Mesothelial cell of epicardium (in vitro differentiated cells): ENCODE measurements around the gene EPB41L4A. TPM values are rescaled to one million over a fixed set of nuclear protein-coding genes. Genes with fewer than 3 reads are reported as not detected.

Experiments
- DNase-seq, 2 experiments: peaks; one replicate each; pipeline ENCODE4 v3.0.0; 2021; ENCODE audit warnings: low spot score in 2 of 2; ENCODE audit not compliant: unreplicated experiment in 2 of 2
- H3K27ac Mint-ChIP-seq: 2 replicates; pipeline ENCODE4 v1.8.0; 2021; ENCODE audit warnings: mixed read lengths
- H3K27me3 Mint-ChIP-seq: 2 replicates; pipeline ENCODE4 v1.8.0; 2021; ENCODE audit warnings: low read depth, mixed read lengths
- H3K36me3 Mint-ChIP-seq: 2 replicates; pipeline ENCODE4 v1.8.0; 2021; ENCODE audit warnings: mixed read lengths
- H3K4me1 Mint-ChIP-seq: 2 replicates; pipeline ENCODE4 v1.8.0; 2021; ENCODE audit warnings: mixed read lengths
- H3K4me3 Mint-ChIP-seq: 2 replicates; pipeline ENCODE4 v1.8.0; 2021; ENCODE audit warnings: mild to moderate bottlenecking, moderate library complexity, mixed read lengths
- H3K9me3 Mint-ChIP-seq: 2 replicates; pipeline ENCODE4 v1.8.0; 2021; ENCODE audit warnings: mixed read lengths
- CTCF ChIP-seq: fragments of 200-600 bp; sonication (generic); IDR thresholded peaks from one replicate; pipeline ENCODE4 v1.5.0; 2021; ENCODE audit warnings: antibody characterized with exemption; ENCODE audit not compliant: unreplicated experiment
- total RNA-seq: library from RNA; stranded (reverse); gene quantifications from 3 replicates; pipeline ENCODE4 v1.2.1, GENCODE V29; 2021

The EPB41L4A gene
- total RNA-seq, 1 donor from 2014 or later: 39.3 TPM

GRCh38 chr5:112316006-112316405, 103.1 kb downstream of the EPB41L4A start:
- H3K27me3 Mint-ChIP-seq: no peaks in the 10 kb centered on the region
- H3K4me3 Mint-ChIP-seq: no peak overlapping the region
- DNase-seq: no peak
- H3K36me3 Mint-ChIP-seq: peaks cover 2% of the 10 kb centered on the region
- no peak for TF ChIP-seq CTCF
- H3K27ac Mint-ChIP-seq: peak overlapping the region; percentile 94
- peaks cover 59% of the 10 kb centered on the region for H3K4me1 Mint-ChIP-seq
- peaks cover 4% of the 10 kb centered on the region for H3K9me3 Mint-ChIP-seq

- Mint-ChIP-seq H3K36me3 (peaks cover 7% of the 10 kb centered on the region), H3K4me3 (no peak overlapping the region), H3K27ac (no peak overlapping the region), H3K27me3 (no peaks in the 10 kb centered on the region), H3K9me3 (peaks cover 6% of the 10 kb centered on the region), H3K4me1 (peaks cover 49% of the 10 kb centered on the region)
- no peak for TF ChIP-seq CTCF
- no peak for DNase-seq
Measured at GRCh38 chr5:112312295-112313275, 106.5 kb downstream of the EPB41L4A start.

GRCh38 chr5:112310746-112311145, 108.3 kb downstream of the EPB41L4A start:
- H3K27me3 Mint-ChIP-seq: no peaks in the 10 kb centered on the region
- DNase-seq: no peak
- peaks cover 52% of the 10 kb centered on the region for H3K4me1 Mint-ChIP-seq
- H3K36me3 Mint-ChIP-seq: peaks cover 7% of the 10 kb centered on the region
- no peak overlapping the region for H3K4me3 Mint-ChIP-seq
- no peak for TF ChIP-seq CTCF
- H3K9me3 Mint-ChIP-seq: peaks cover 6% of the 10 kb centered on the region
- H3K27ac Mint-ChIP-seq: no peak overlapping the region

GRCh38 chr5:112308608-112309007, 110.5 kb downstream of the EPB41L4A start:
- H3K27me3 Mint-ChIP-seq: no peaks in the 10 kb centered on the region
- H3K36me3 Mint-ChIP-seq: peaks cover 7% of the 10 kb centered on the region
- H3K4me1 Mint-ChIP-seq: peaks cover 49% of the 10 kb centered on the region
- DNase-seq: no peak
- no peak for TF ChIP-seq CTCF
- no peak overlapping the region for H3K27ac Mint-ChIP-seq
- H3K4me3 Mint-ChIP-seq: no peak overlapping the region
- peaks cover 6% of the 10 kb centered on the region for H3K9me3 Mint-ChIP-seq

GRCh38 chr5:112306956-112307355, 112.1 kb downstream of the EPB41L4A start:
- Mint-ChIP-seq H3K9me3 (peaks cover 6% of the 10 kb centered on the region), H3K27me3 (no peaks in the 10 kb centered on the region), H3K4me3 (no peak overlapping the region), H3K36me3 (peaks cover 7% of the 10 kb centered on the region), H3K27ac (peak overlapping the region; percentile 20), H3K4me1 (peaks cover 41% of the 10 kb centered on the region)
- no peak for TF ChIP-seq CTCF
- no peak for DNase-seq
